Stimulated activated CD4-positive, alpha-beta T cell treated with anti-CD3 and anti-CD28 coated beads, Interleukin-4, amount 100 ng/mL, for 24 hours (primary cell): ENCODE data around the gene SUMF2.
"Not testable (repeated sequence)": the region's sequence is repeated elsewhere in the genome, so short reads cannot be mapped to it uniquely, and the experiment has no call there.

Experiments
- DNase-seq: peaks from one replicate; pipeline ENCODE4 v3.0.0-alpha.2; 2020

The SUMF2 gene

DNA sequence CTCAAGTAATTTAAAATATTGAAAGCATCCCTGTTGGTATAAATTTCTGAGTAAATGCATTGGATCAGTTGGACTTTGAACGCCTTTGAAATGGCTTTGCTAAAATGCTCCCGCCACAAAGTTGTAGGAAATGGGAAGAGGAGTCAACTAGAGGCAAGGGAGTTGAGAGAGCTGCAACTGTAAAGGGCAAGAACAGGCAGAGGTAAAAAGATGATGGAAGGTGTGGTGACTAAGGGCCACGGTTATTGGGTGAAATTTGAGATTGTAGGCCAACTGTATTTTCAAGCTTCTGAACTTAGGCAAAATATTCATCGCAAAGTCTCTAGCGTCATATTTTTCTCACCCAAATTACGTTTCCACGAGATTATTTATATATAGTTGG is 595 bp upstream of the SUMF2 start:
- DNase-seq, result no peak

DNA sequence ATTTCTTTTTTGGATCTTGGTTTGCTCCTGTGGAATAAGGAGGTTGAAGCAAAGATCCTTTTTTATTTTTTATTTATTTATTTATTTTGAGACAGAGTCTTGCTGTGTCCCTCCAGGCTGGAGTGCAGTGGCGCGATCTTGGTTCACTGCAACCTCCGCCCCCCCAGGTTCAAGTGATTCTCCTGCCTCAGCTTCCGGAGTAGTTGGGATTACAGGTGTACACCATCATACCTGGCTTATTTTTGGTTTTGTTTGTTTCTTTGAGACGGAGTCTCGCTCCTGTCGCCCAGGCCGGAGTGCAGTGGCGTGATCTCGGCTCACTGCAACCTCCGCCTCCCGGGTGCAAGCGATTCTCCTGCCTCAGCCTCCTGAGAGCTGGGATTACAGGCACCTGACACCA is 2.3 kb downstream of the SUMF2 start:
- DNase-seq, result not testable (repeated sequence)

DNA sequence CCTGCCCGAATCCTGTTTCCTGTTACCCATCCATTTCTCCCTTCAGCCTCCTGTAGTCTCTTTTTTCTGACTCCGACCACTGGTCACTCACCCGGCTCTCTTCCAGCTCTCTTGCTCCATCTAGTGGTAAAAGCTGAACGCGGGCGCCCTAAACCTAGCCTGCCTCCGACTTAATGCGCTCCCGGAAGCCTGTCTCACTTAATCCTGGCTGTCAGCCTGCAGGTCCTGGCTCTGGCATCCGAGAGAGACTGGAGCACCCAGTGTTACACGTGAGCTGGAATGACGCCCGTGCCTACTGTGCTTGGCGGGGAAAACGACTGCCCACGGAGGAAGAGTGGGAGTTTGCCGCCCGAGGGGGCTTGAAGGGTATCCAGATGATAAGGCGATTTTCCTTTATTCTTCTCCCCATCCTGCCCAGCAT is 10.3 kb downstream of the SUMF2 start:
- DNase-seq, result peak; percentile 73

DNA sequence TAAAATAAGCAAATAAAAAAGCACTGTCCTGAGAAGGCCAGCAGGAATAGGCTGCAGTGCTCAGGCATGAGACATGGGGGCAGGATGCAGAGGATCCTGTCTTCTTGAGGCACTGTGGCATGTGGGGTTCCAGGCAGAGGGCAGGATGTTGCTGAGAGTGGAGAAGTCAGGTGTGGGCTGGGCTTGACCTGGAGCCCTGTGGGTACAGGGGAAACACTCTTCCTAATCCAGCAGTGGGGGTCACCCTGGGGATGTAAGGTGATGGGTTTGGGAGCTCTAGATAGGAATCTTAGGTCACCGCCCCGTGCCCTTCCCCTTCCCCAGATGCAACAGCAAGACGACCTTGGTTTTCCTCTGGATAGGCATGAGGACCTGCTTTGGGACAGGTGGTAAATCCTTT is 13.6 kb downstream of the SUMF2 start:
- DNase-seq, result no peak

DNA sequence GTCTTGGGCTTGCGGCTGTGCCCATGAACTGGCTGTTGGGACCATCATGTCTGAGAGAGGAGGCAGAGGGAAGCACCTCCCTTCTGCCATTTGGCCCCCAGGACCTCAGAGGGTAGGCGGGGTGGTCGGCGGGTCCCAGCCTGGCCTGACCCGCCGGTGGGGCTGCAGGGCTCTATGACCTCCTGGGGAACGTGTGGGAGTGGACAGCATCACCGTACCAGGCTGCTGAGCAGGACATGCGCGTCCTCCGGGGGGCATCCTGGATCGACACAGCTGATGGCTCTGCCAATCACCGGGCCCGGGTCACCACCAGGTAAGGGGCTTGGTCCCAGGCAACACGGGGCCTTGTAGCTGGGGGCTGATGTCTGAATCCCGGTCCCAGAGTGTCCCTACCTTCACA is 14.1 kb downstream of the SUMF2 start:
- DNase-seq, result no peak

DNA sequence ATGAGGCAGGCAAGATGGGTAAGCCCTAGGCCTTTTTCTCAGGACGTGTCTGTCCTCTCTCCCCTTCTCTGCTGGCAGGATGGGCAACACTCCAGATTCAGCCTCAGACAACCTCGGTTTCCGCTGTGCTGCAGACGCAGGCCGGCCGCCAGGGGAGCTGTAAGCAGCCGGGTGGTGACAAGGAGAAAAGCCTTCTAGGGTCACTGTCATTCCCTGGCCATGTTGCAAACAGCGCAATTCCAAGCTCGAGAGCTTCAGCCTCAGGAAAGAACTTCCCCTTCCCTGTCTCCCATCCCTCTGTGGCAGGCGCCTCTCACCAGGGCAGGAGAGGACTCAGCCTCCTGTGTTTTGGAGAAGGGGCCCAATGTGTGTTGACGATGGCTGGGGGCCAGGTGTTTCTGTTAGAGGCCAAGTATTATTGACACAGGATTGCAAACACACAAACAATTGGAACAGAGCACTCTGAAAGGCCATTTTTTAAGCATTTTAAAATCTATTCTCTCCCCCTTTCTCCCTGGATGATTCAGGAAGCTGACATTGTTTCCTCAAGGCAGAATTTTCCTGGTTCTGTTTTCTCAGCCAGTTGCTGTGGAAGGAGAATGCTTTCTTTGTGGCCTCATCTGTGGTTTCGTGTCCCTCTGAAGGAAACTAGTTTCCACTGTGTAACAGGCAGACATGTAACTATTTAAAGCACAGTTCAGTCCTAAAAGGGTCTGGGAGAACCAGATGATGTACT is 15.5 kb downstream of the SUMF2 start:
- DNase-seq, result no peak

DNA sequence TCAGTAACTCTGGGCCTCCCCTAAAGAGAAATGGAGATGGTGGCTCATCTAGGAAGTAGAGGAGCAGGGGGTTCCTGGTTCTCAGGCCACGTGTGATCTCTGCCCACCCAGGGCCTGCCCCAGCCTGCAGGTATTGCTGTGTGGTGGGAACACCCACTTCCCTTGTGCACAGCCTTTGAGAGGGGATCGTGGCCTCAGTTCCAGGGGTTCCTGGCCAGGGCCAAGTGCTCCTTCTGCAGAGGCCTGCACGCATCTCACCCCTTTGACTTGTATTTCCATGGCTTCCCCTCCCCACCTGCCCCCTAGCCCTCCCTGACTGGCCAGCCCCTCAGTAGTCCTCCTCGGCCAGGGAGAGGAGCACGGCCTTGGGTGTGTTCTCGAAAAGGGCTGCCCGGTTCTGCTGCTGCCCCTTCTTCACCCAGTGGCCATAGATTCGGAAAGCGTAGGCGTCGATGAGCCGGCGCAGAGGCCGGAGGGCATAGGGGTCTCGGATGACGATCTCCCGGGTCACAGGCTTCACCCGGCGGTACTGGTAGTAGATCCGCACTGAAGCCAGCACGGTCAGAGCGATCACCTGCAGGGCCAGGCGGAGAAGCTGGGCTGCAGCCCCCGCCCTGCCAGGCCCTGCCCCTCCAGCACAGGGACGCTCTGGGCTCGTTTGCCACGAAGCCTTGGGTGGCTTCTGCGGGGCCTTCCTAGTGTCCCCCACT is 16.8 kb downstream of the SUMF2 start:
- DNase-seq, result not testable (repeated sequence)

DNA sequence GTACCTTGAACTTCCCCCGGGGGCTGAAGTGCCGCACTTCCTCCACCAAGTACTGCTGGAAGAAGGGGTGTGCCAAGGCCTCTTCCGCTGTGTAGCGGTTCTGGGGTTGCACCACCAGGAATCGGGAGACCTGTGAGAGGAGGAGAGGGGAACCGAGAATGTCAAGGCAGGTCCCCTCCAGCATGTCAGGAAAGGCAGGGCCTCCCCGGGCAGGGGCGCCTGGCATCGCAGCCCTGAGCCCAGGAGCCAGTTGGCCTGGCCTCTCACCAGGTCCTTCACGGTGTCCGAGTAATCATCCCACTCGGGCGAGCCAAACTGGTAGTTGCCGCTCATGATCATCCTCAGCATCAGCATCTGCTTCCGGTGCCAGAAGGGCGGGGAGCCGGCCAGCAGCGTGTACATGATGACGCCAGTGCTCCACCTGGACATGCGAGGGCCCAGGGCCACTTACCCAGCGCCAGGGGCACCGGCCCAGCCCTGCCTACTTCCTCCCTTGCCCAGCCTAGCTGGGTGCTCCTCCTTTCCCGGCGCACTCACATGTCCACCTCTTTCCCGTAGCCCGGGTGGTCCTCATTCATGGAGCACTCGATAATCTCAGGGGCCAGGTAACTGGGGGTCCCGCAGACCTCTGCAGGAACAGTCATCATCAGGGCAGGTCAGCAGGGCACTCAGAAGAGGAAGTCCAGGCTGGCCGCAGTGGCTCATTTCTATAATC is 17.7 kb downstream of the SUMF2 start:
- no peak for DNase-seq

DNA sequence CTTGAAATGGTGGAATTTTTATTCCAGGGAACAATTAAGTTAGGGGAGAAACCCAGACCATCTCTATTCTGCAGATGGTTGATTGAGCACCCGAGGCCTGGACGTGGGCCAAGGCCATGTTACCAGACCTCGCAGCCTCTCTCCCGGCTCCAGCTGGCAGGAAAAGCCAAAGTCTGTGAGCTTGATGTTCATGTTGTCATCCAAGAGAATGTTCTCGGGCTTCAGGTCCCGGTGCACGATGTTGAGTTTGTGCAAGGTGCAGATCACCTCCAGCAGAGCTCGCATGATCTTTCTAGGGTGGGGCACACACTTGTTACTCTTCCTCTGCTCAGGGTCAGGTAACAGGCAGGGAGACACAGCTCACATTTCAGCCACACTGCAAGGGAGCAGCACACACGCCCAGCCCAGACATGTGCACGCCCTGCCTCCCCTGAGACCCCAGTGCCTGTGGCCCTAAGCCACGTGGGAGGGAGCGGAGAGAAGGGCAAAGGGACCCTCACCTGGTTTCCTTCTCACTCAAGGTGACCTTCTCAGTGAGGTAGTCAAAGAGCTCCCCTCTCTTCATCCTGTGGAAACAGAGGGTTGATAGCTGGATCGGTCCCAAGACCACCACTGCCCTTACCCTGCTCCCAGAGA is 19.2 kb downstream of the SUMF2 start:
- DNase-seq, result no peak

DNA sequence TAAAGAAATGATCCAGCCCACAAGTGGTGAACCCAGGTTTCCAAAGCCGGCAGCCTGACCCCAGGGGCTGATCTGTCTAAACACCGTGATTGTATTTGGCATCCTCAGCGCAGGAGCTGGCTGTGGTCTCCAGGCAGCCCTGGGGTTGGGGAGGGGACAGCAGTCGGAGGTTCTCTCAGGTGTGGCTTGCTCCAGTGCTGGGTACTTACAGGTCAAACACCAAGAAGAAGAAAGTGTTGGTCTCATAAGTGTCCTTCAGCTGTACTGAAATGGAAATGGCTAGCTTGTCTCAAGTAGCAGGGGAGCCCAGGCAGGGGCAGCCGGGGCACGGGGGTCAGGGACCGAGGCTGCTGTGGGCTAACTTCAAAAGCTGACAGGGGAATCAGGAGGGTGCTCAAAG is 22.7 kb downstream of the SUMF2 start:
- DNase-seq, result no peak

DNA sequence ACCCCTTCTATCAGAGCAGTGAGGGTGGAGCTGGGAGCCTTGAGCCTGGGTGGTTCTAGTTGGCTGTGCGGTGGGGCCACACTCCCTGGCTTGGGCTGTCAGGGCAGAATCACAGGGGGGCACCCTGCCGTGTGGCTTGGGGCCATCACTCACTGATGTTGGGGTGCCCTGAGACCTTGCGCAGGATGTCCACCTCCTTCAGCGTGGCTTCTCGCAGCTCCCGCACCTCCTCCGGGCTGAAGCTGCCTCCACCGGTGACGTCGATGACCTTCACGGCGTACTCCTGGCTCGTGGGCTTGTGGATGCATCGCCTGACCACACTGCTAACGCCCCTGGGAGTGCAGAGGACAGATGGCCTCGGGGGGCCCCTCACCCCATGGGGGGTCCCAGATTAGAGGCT is 23.4 kb downstream of the SUMF2 start:
- DNase-seq, result no peak

DNA sequence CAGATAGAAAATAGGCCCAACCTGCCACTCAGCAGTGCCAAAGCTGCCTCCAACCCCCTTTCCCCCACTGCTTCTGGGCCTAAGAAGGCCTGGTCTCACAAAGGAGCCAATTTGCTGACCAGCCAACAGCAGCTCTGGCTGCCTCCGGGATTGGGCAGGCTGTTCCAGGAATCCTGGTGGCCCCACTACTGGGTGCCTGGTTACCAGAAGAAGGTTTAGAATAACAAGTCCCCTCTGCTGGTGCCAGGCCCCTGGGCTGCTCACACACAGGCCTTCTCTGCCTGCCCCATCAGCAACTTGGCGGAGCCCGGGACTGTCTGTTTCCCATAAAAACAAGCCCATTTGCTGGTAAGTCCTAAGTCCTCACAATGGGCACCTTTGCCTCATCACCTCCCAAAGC is 27.5 kb downstream of the SUMF2 start:
- DNase-seq, result no peak

DNA sequence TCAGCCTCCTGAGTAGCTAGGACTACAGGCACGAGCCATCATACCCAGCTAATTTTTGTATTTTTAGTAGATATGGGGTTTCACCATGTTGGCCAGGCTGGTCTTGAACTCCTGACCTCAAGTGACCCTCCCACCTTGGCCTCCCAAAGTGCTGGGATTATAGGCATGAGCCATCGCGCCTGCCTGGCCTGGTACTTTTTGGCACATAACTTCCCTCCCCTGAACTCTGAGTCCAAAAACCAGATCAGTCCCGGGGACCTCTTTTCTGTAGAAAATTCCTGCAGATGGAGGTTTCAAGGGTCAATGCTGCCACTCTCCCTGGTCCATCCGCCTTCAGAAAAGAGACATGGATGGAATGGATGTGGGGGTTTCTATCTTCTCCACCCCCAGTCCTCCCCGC is 28.3 kb downstream of the SUMF2 start:
- not testable (repeated sequence) for DNase-seq

DNA sequence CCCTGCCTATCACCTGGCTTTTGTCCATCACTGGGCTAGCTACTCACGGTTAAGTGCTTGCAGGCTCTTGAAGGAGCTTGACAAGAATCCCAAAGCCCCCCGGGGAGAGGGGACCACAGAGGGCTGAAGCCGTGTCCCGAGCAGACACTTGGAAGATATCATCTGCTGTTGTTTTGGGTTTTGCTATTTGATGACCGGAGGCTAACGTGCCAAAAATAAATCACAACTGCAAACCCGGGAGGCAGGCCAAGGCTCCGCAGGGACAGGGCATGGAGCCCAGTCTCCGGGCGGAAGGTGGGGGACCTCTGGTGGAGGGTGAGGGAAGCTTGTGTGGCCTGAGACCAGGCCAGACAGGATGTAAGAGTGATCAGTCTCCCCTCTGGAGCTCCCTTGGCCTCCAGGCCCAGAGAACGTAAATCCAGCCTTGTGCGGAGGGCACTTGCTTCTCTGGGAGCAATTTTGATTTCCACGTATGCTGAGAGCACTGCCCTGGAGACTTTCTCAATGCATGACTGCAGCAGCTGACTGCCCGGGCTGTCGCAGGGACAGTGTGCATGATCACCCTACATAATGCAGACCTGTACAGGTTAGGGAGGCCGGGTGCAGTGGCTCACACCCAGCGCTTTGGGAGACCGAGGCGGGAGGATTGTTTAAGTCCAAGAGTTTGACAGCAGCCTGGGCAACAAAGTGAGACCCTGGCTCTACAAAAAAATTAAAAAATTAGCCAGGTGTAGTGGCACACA is 28.9 kb downstream of the SUMF2 start, which contains the start of gene PHKG1:
Gene PHKG1, minus strand, starts transcription at position 164 of the 743 bp plus-strand sequence. CDS start 4,011 bp downstream, outside the sequence.
- no peak for DNase-seq

DNA sequence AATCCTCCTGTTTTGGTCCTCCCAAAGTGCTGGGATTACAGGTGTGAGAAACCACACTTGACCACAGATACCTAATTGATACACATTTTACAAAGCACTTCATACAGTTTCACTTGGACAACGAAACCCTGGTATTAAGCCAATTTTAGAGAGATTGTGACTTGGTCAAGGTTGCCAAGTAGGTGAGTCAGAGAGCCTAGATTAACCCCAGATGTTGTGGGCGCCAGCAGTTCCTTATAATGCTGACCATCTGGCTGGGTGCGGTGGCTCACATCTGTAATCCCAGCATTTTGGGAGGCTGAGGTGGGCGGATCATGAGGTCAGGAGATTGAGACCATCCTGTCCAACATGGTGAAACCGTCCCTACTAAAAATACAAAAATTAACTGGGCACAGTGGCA is 33.6 kb downstream of the SUMF2 start:
- no peak for DNase-seq

DNA sequence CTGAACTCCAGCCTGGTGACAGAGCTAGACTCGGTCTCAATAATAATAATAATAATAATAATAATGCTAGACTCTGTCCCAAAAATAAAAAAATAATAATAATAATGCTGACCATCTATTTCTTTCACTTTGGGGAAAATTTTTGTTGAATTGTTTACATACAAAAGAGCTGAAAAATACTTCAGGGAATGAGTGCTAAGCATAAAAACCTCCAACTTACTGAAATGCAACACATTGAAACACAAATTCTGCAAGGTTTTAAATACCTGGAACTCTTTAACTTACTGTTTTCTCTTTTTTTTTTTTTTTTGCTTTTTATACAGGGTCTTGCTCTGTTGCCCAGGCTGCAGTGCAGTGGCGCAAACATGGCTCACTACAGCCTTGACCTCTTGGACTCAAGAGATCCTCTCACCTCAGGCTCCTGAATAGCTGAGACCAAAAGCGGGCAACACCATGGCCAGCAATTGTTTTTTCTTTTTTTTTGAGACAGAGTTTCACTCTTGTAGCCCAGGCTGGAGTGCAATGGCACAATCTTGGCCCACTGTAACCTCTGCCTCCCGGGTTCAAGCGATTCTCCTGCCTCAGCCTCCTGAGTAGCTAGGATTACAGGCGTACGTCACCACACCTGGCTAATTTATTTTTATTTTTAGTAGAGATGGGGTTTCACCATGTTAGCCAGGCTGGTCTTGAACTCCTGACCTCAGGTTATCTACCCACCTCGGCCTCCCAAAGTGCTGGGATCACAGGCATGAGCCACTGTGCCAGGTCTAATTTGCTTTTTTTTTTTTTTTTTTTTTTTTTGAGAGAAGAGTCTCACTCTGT is 34.3 kb downstream of the SUMF2 start:
- not testable (repeated sequence) for DNase-seq

DNA sequence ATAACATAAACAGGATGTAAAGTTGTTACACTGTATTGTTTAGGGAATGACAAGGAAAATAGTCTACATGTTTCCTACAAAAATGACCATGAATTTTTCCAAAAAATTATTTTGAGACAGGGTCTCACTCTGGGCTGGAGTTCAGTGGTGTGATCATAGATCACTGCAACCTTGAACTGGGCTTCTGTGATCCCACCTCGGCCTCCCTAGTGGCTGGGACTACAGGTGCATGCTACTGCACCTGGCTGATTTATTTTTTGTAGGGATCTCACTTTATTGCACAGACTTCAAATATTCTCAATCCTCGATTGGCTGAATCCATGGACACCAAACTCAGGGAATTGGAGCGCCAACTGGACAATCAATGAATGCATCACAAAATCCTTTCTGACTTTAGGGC is 35.6 kb downstream of the SUMF2 start:
- DNase-seq, result no peak

DNA sequence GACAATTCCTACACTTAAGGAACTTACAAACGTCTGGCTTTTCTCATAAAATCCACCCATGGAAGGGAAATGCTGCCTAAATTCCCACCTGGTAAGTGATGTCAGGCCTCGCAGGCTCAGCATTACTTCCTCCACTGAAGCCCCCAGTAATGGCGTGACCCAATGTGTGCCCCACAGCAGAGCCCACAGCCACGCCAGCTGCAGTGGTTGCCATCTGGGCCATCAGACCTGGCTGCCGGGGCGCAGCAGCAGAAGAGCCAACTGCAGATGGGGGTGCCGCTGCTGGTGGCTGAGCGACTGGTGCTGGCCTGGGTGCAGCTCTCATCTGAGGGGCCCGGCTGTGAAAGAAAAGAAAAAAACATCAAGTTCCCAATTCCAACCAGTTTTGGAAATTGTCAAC is 40.1 kb downstream of the SUMF2 start:
- not testable (repeated sequence) for DNase-seq

DNA sequence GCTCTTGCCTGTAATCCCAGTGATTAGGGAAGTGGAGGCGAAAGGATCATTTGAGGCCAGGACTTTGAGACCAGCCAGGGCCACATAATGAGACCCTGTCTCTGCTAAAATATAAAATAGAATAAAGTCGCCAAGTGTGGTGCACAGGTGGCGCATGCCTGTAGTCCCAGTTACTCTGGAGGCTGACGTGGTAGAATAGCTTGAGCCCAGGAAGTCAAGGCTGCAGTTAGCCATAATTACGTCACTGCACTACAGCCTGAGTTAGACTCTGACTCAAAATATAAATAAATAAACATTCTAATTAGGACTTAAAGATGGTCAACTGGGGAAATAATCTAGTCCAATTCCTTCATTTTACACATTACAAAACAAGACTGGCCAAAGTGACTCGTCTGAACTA is 41.4 kb downstream of the SUMF2 start:
- peak; percentile 37 for DNase-seq

DNA sequence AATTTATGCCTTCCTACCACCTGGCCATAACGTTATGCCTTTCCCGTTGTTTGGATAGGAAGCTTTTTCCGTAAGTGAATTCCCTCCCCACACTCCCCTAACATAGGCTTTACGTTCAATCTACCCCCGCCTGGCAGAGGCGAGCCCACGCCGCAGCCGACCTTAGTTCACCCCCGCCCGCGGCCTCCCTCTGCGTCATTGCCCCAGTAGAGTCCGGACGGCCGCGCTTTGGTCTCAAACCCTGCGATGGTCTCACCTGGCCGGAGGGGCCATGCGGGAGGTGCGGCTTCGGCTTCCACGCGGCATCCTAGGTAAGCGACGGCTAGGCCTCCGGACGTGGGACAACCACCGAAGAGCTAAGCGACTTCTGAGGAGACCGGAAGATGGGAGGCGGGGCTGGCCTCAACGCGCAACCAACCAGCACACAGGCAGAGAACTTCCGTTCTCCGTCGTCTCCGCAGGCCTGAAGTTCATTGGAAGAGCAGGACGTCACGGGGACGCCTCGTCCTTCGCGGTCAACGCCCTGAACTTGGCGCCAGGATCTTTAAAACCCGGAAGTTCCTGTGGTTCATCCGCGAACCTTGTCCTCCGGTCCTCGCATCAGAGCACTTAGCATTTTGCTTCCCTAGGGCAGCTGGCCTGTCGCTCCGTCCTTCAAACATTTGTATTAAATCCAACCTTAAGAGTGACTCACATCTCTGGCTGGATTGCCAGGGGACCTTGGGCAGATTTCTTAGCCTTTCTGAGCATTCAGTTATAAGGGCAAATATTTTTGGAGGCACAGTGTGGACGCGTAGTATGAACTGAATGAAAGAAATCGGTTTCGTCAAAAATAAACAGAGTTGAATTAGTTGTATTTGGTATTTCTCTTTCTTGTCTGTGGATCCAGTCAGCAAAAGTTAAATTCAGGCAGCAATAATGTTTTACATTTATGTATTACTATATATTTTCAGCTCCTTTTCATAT is 42.3 kb downstream of the SUMF2 start, which contains the start of gene CHCHD2:
Gene CHCHD2, minus strand, starts transcription at position 369 of the 966 bp plus-strand sequence. Its CDS starts 63 bp downstream, at position 306.
- DNase-seq, result peak; percentile 95

DNA sequence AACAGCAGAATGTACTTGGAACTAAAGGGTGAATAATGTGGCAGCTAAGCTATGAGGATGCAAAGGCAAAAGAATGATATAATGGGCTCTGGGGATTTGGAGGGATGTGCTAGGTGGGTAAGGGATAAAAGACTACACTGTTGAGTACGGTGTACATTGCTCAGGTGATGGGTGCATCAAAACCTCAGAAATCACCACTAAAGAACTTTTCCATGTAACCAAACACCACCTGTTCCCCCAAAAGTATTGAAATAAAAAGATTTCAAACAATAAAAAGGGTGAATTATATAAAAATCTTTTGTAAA is 43.8 kb downstream of the SUMF2 start:
- DNase-seq, result no peak
